Heart right ventricle (tissue), 16 donors: Measurements from ENCODE around the gene SRI. TPM values are rescaled to one million over a fixed set of nuclear protein-coding genes. Genes with fewer than 3 reads are reported as not detected.

Source experiments
- ATAC-seq, 8 donors: fragments of 200-7000 bp; cut with Tn5 transposase; one replicate each; pipeline ENCODE4 v1.9.1; 2020; ENCODE audit warnings: mild to moderate bottlenecking in 8 of 8, moderate library complexity in 8 of 8, moderate number of reproducible peaks in 1 of 8
- DNase-seq, 2 donors: peaks; one replicate each; pipeline ENCODE4 v3.0.0-alpha.2; 2020
- H3K27ac ChIP-seq, 10 donors: fragments of 200-600 bp; sonication (generic) in 2 of 10; one replicate each; pipeline versions ENCODE4 v1.5.0 to v1.8.0; 2020 to 2022; ENCODE audit warnings: mild to moderate bottlenecking in 3 of 10
- H3K27me3 ChIP-seq, 7 donors: fragments of 200-600 bp; one replicate each; pipeline ENCODE4 v1.8.0; 2021 to 2022; ENCODE audit warnings: mild to moderate bottlenecking in 2 of 7
- H3K36me3 ChIP-seq, 9 donors: fragments of 200-600 bp; sonication (generic) in 1 of 9; one replicate each; pipeline versions ENCODE4 v1.5.0 to v1.8.0; 2020 to 2022; ENCODE audit warnings: mild to moderate bottlenecking in 2 of 9
- H3K4me1 ChIP-seq, 9 donors: fragments of 200-600 bp; sonication (generic) in 1 of 9; one replicate each; pipeline versions ENCODE4 v1.5.0 to v1.8.0; 2020 to 2022; ENCODE audit warnings: mild to moderate bottlenecking in 4 of 9
- H3K4me3 ChIP-seq, 10 donors: fragments of 200-600 bp; sonication (generic) in 2 of 10; one replicate each; pipeline versions ENCODE4 v1.5.0 to v1.8.0; 2020 to 2022; ENCODE audit warnings: mild to moderate bottlenecking in 7 of 10, moderate library complexity in 2 of 10
- H3K9me3 ChIP-seq, 11 donors: fragments of 200-600 bp in 10 of 11; sonication (generic) in 2 of 11; one replicate each; pipeline versions ENCODE4 v1.5.0 to v1.8.0; 2013 to 2022; ENCODE audit warnings: mild to moderate bottlenecking in 2 of 11, control low read depth in 1 of 11, moderate library complexity in 1 of 11
- WGBS, 2 donors: extraction: QIAGEN DNeasy Blood & Tissue Kit; methylation state at CpG; one replicate each; pipeline ENCODE4 v1.1.7; 2013; ENCODE audit warnings: inconsistent platforms in 1 of 2; 5-methylcytosine and 5-hydroxymethylcytosine counted together
- intact Hi-C, 10 donors: fragments of 100-400 bp; cut with DNase I; formaldehyde crosslinking; loops; one replicate each; pipeline versions ENCODE4 v1.11.1 to v1.14.2; 2022
- long read RNA-seq, 3 donors: library from polyadenylated mRNA; unstranded; transcript quantifications; one replicate each; pipeline ENCODE4 v2.0.0, GENCODE V29; 2020 to 2021
- polyA plus RNA-seq, 2 donors: library from polyadenylated mRNA; stranded (reverse); fragments of 200-250 nt; gene quantifications; one replicate each; pipeline ENCODE4 v1.2.3, GENCODE V29; 2013
- total RNA-seq, 10 donors: library from RNA; stranded (reverse); fragmentation: NEBNext Ultra II Directional in 3 of 10; extraction: Animal tissue kit (Norgen Biotek cat#: 25700) in 3 of 10; gene quantifications; one replicate each; pipeline versions ENCODE4 v1.2.1 to v1.2.4, GENCODE V29; 2021 to 2023
- TF ChIP-seq, protein P1 (sequence below), 9 donors: fragments of 200-600 bp; sonication (generic) in 2 of 9; IDR thresholded peaks; one replicate each; pipeline versions ENCODE4 v1.5.0 to v1.8.0; 2021 to 2022; ENCODE audit warnings: antibody characterized with exemption in 9 of 9, mild to moderate bottlenecking in 5 of 9, moderate library complexity in 1 of 9
- donor health status: Arrhythmogenic right ventricular cardiomyopathy.
- donor health status: ischemic (EF 13 %, LVEDD 7.1; RV severe dilation, severe dysfunction).
- donor health status: healthy with polysubstance abuse.
- donor health status: DM: no; HTN: yes; CAD: no.
- donor health status: DM: no; HTN: no; CAD: no.
- donor health status: ischemic (EF 25% LVEDD 6.9; RV normal size, moderate dysfunction).
- donor health status: ischemic (EF 25% LVEDD 5.7; RV mildly dilated, moderate dysfunction).
- donor health status: healthy.
- donor health status: DM: yes; HTN: yes; CAD: no.
- donor health status: Ischemic cardiomyopathy.
- donor health status: ischemic (EF 35%, LVEDD 5.7; RV mildly dilated, moderate dysfunction).
- donor health status: nonischemic (EF 11% LVEDD 7.7; RV severe dilation, severe dysfunction).
- donor health status: DM: yes; HTN: yes; CAD: no.
- donor health status: PGD.
- donor health status: ischemic (EF 29% LVEDD 5.4; RV normal size, mild dysfunction).
- donor health status: nonischemic (EF 23%, LVEDD 6.1; RV moderate dilation, normal function).

The SRI gene, protein sequence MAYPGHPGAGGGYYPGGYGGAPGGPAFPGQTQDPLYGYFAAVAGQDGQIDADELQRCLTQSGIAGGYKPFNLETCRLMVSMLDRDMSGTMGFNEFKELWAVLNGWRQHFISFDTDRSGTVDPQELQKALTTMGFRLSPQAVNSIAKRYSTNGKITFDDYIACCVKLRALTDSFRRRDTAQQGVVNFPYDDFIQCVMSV
- total RNA-seq (10 to 100 TPM; 63.3 to 82.4 (median 69.9) TPM), polyA plus RNA-seq (10 to 100 TPM; 28.7 to 76.2 TPM)
- long read RNA-seq, donor 1, transcript SRI-201 (8 exons, 2,010 nt) = major isoform, 78 of 85 reads
- long read RNA-seq, donor 1, partial matches to known transcripts = 2 of 85 reads
- long read RNA-seq, donor 1, other reads (novel, unspliced or antisense) = 4 of 85 reads
- long read RNA-seq, donor 2, transcript SRI-201 (8 exons, 2,010 nt) = major isoform, 110 of 122 reads
- long read RNA-seq, donor 2, partial matches to known transcripts = 7 of 122 reads
- long read RNA-seq, donor 2, other reads (novel, unspliced or antisense) = 5 of 122 reads
- long read RNA-seq, donor 3, transcript SRI-201 (8 exons, 2,010 nt) = major isoform, 144 of 162 reads
- long read RNA-seq, donor 3, partial matches to known transcripts = 9 of 162 reads
- long read RNA-seq, donor 3, other reads (novel, unspliced or antisense) = 9 of 162 reads

DNA sequence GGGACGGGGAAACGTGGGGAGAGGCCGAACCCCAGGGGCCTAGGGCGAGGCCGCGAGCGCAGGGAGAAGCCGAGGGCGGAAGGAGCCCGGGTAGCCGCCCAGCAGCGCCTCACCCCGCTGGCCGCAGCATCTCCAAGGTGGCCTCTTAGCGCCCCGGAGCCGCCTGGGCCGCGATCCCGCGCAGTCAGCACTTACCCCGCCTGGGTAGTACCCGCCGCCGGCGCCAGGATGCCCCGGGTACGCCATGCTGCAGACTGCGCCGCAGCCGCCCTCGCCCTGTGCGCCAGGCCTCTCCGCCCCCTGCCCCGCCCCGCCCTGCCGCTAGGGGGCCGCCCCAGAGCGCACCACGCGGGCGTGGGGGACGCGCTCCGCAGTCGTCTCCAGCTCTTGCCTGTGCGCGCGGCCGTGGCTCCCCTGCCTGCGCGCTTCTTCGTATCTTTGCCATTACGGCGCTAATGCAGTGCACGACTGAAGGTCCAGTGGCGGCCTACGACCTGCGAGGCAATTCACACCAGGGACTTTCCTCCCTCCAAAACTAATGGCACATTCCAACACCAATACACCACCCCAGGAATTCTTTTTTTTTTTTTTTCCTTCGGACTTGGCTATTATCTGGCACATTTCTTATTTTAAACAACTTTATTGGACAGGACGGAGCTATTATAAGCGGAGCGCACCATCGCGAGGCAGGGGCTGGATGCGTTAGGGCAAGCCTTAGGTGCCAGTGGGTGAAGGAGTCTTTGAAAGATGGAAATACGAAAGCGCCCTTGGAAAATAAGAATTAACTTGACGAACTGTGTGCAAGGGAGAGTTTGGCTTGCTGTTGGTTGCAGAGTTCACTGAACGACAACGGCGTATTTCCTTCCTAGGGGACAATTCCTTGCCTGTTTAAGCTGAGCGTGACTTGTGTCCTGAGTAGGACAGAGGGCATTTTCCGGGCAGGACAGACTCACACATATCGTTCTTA lies at the start of gene SRI:
SRI (minus strand) TSS at position 258 of the 967 bp plus-strand sequence; CDS start at position 246, 12 bp downstream.
- H3K27ac ChIP-seq = peak within 1 kb of the TSS; percentile 74 to 97 (median 92)
- no peaks in the 10 kb centered on the region for H3K9me3 ChIP-seq
- no peaks in the 10 kb centered on the region for H3K27me3 ChIP-seq
- H3K4me1 ChIP-seq = peaks cover 0 to 27% (median 23%) of the 10 kb centered on the region in 9 donors
- TF ChIP-seq, protein P1, sequence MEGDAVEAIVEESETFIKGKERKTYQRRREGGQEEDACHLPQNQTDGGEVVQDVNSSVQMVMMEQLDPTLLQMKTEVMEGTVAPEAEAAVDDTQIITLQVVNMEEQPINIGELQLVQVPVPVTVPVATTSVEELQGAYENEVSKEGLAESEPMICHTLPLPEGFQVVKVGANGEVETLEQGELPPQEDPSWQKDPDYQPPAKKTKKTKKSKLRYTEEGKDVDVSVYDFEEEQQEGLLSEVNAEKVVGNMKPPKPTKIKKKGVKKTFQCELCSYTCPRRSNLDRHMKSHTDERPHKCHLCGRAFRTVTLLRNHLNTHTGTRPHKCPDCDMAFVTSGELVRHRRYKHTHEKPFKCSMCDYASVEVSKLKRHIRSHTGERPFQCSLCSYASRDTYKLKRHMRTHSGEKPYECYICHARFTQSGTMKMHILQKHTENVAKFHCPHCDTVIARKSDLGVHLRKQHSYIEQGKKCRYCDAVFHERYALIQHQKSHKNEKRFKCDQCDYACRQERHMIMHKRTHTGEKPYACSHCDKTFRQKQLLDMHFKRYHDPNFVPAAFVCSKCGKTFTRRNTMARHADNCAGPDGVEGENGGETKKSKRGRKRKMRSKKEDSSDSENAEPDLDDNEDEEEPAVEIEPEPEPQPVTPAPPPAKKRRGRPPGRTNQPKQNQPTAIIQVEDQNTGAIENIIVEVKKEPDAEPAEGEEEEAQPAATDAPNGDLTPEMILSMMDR (IDR thresholded peaks at IDR 0.05) = peak; percentile 72 to 98 (median 93)
- ATAC-seq (peak; percentile 97 to 100 (median 98)), DNase-seq (peak; percentile 83 to 89)
- H3K4me3 ChIP-seq = peak within 1 kb of the TSS; percentile 89 to 99 (median 94)
- peaks cover 0 to 27% (median 12%) of the 10 kb centered on the region in 9 donors for H3K36me3 ChIP-seq
- 0% methylated on average over 65 to 75 of the region's 75 CpGs for WGBS, 2 donors
- intact Hi-C loops = no loop called here

DNA sequence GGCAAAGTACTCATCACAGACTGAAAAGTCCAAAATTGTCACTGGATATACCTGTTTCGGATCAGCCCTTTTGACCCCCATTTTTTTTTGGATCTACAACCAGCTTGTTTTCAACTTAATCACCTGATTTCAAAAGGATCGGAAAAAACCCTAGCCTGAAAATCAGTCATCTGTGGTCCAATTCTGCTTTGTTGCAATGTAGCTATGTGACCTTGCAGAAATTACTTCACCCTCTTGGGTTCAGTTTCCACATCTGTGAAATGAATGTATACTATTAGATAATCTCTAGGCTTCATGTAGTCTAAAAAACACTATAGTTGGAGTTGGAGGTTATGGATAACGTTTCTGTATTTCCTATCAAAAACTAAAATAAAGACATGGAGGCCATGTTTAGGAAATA lies 49.7 kb upstream of the SRI start:
- no peaks in the 10 kb centered on the region for H3K36me3 ChIP-seq
- 81 to 83% methylated on average over 3 of the region's 3 CpGs for WGBS, 2 donors
- TF ChIP-seq, protein P1 (IDR thresholded peaks at IDR 0.05) = no peak
- DNase-seq (no peak), ATAC-seq (no peak)
- H3K4me1 ChIP-seq = peaks cover 0 to 29% (median 0%) of the 10 kb centered on the region in 9 donors
- no peak overlapping the region for H3K4me3 ChIP-seq
- intact Hi-C loops = no loop called here
- peak overlapping the region in 1 of 10 donors; percentile 47 for H3K27ac ChIP-seq
- no peaks in the 10 kb centered on the region for H3K9me3 ChIP-seq
- H3K27me3 ChIP-seq = no peaks in the 10 kb centered on the region

DNA sequence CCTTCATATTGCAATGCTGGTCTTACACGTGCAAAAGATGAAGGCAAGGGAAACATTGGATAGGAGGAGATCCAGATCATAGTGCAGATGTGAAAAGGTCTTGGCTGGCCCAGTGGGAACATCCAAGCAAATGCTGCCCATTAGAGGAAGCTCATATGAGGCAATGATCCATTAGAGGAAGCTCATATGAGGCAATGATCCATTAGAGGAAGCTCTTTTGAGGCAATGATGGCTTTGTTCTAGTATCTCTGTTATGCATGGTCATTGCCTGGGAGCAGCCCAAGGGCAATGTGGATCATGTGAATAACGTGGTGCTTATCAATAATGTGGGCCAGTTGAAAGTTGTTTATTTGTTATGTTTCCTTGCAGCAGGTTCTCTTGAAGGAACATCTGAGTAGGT lies 49.0 kb upstream of the SRI start:
- Histone ChIP-seq H3K27me3 (no peaks in the 10 kb centered on the region), H3K4me1 (peaks cover 0 to 35% (median 0%) of the 10 kb centered on the region in 9 donors), H3K36me3 (no peaks in the 10 kb centered on the region), H3K27ac (peak overlapping the region in 1 of 10 donors; percentile 47), H3K9me3 (no peaks in the 10 kb centered on the region), H3K4me3 (no peak overlapping the region)
- ATAC-seq = peak in 2 of 8 donors; percentile 37 to 63
- WGBS, 2 donors = 46 to 60% methylated on average over 2 of the region's 2 CpGs
- intact Hi-C loops = no loop called here
- TF ChIP-seq, protein P1 (IDR thresholded peaks at IDR 0.05) = no peak
- DNase-seq = no peak

DNA sequence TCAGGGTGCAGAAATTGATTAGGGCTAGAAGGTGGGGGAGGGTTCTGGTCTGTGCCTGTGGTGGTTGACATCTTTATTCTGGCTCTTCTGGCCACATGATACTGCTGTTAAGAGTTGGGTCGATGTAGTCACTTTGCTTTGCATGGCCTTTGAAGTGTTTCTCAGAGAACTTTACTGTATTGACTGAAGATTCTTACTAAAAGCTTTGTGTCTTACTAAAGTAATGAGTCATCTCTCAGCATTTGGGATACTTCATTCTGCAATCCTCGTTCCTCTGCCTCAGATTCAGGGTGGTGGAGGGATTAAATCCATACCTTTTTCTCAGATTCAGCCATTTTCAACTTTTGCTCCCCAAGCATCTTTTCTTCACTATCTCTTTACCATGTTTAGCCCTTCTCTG lies 48.2 kb upstream of the SRI start:
- Histone ChIP-seq H3K27ac (peak overlapping the region in 1 of 10 donors; percentile 62), H3K36me3 (no peaks in the 10 kb centered on the region), H3K27me3 (no peaks in the 10 kb centered on the region), H3K9me3 (no peaks in the 10 kb centered on the region), H3K4me3 (no peak overlapping the region), H3K4me1 (peaks cover 0 to 35% (median 0%) of the 10 kb centered on the region in 9 donors)
- ATAC-seq (no peak), DNase-seq (no peak)
- 73 to 76% methylated on average over 2 of the region's 2 CpGs for WGBS, 2 donors
- TF ChIP-seq, protein P1 (IDR thresholded peaks at IDR 0.05) = no peak
- intact Hi-C loops = no loop called here
